Measurements from ENCODE around the gene GPHN. TPM values are rescaled to one million over a fixed set of nuclear protein-coding genes. Genes with fewer than 3 reads are reported as not detected.

Gene GPHN
- total RNA-seq, 2 experiments from 2014 or later, result 29.8 to 37.5 TPM

GRCh38 chr14:66503532-66503931, 4.4 kb upstream of the GPHN start:
- H3K9me3 Mint-ChIP-seq (ENCODE audit: low read depth), result no peaks in the 10 kb centered on the region
- POLR2A ChIA-PET, result no interaction called here
- intact Hi-C loops (cut with DNase I, micrococcal nuclease), result loop anchor here in 1 of 2 experiments (10.0 kb wide), 1 partner anchor 1171 kb away; the partner anchor contains the start of gene VTI1B
- H3K36me3 Mint-ChIP-seq (ENCODE audit: low read depth), result peaks cover 1% of the 10 kb centered on the region
- no peak overlapping the region for H3K27ac Mint-ChIP-seq
- no peak overlapping the region for H3K4me3 Mint-ChIP-seq
- H3K4me1 Mint-ChIP-seq, result peaks cover 14% of the 10 kb centered on the region
- ATAC-seq (no peak), DNase-seq (no peak)
- CTCF ChIA-PET, result interaction anchor here (0.6 kb wide), 2 partner anchors 12 to 574 kb away, joined by 4 read pairs; no protein-coding TSS in a partner anchor
- no peaks in the 10 kb centered on the region for H3K27me3 Mint-ChIP-seq

GRCh38 chr14:66507181-66507721, 696 bp upstream of the GPHN start:
- ATAC-seq (peak; percentile 17), DNase-seq (no peak)
- Mint-ChIP-seq H3K4me1 (peaks cover 38% of the 10 kb centered on the region), H3K4me3 (peak overlapping the region; percentile 90), H3K9me3 (ENCODE audit: low read depth) (no peaks in the 10 kb centered on the region), H3K27ac (peak overlapping the region; percentile 94), H3K27me3 (peaks cover 3% of the 10 kb centered on the region), H3K36me3 (ENCODE audit: low read depth) (peaks cover 1% of the 10 kb centered on the region)
- intact Hi-C loops (cut with DNase I, micrococcal nuclease), result loop anchor here (1.0 to 10.0 kb wide), 9 partner anchors 95 to 1405 kb away; partner anchors contain the start of genes EIF2S1 (in 1 of the 2), MAX (in 1 of the 2), PALS1 (in 1 of the 2) and PIGH (in 1 of the 2)
- ChIA-PET POLR2A (interaction anchor here (0.7 kb wide), 1 partner anchor 40 kb away, joined by 3 read pairs; no protein-coding TSS in a partner anchor), CTCF (interaction anchor here (0.6 to 1.6 kb wide), 7 partner anchors 9 to 853 kb away, joined by 3 to 8 read pairs (median 3); partner anchors contain the start of genes ATP6V1D and EIF2S1)

GRCh38 chr14:66508547-66508845, 549 bp downstream of the GPHN start:
- CTCF ChIA-PET, result interaction anchor here (0.6 kb wide), 1 partner anchor 460 kb away, joined by 4 read pairs; no protein-coding TSS in a partner anchor
- POLR2A ChIA-PET, result interaction anchor here (0.6 to 0.7 kb wide), 2 partner anchors 94 to 1752 kb away, joined by 3 to 6 read pairs; no protein-coding TSS in a partner anchor
- Mint-ChIP-seq H3K4me3 (peak overlapping the region; percentile 90), H3K27ac (peak overlapping the region; percentile 94), H3K9me3 (ENCODE audit: low read depth) (no peaks in the 10 kb centered on the region), H3K27me3 (peaks cover 3% of the 10 kb centered on the region), H3K4me1 (peaks cover 42% of the 10 kb centered on the region), H3K36me3 (ENCODE audit: low read depth) (no peaks in the 10 kb centered on the region)
- ATAC-seq (no peak), DNase-seq (no peak)
- intact Hi-C loops (cut with DNase I, micrococcal nuclease), result loop anchor here (1.0 to 10.0 kb wide), 8 partner anchors 94 to 1406 kb away; partner anchors contain the start of genes ATP6V1D (in 1 of the 2), MAX (in 1 of the 2), PALS1 (in 1 of the 2) and PIGH (in 1 of the 2)

GRCh38 chr14:66508846-66509621, 1.1 kb downstream of the GPHN start:
- POLR2A ChIA-PET, result interaction anchor here (0.6 to 0.7 kb wide), 2 partner anchors 94 to 1752 kb away, joined by 3 to 6 read pairs; no protein-coding TSS in a partner anchor
- H3K27me3 Mint-ChIP-seq, result peaks cover 3% of the 10 kb centered on the region
- DNase-seq (peak; percentile 75), ATAC-seq (peak; percentile 12)
- no peaks in the 10 kb centered on the region for H3K36me3 Mint-ChIP-seq (ENCODE audit: low read depth)
- H3K4me3 Mint-ChIP-seq, result peak overlapping the region; percentile 90
- H3K27ac Mint-ChIP-seq, result peak overlapping the region; percentile 73
- CTCF ChIA-PET, result interaction anchor here (0.6 kb wide), 1 partner anchor 460 kb away, joined by 4 read pairs; no protein-coding TSS in a partner anchor
- intact Hi-C loops (cut with DNase I, micrococcal nuclease), result loop anchor here (1.0 to 10.0 kb wide), 8 partner anchors 93 to 1407 kb away; partner anchors contain the start of genes ATP6V1D (in 1 of the 2), MAX (in 1 of the 2), PALS1 (in 1 of the 2) and PIGH (in 1 of the 2)
- peaks cover 42% of the 10 kb centered on the region for H3K4me1 Mint-ChIP-seq
- H3K9me3 Mint-ChIP-seq (ENCODE audit: low read depth), result no peaks in the 10 kb centered on the region

GRCh38 chr14:66509874-66510273, 1.9 kb downstream of the GPHN start:
- intact Hi-C loops (cut with DNase I, micrococcal nuclease), result loop anchor here (5.0 to 10.0 kb wide), 6 partner anchors 92 to 1408 kb away; partner anchors contain the start of genes MAX (in 1 of the 2), PIGH (in 1 of the 2), RAD51B (in 1 of the 2) and VTI1B (in 1 of the 2)
- CTCF ChIA-PET, result no interaction called here
- H3K36me3 Mint-ChIP-seq (ENCODE audit: low read depth), result no peaks in the 10 kb centered on the region

GRCh38 chr14:66511849-66512248, 3.9 kb downstream of the GPHN start:
- H3K9me3 Mint-ChIP-seq (ENCODE audit: low read depth), result no peaks in the 10 kb centered on the region
- intact Hi-C loops (cut with DNase I, micrococcal nuclease), result no loop called here
- DNase-seq (no peak), ATAC-seq (no peak)
- CTCF ChIA-PET, result interaction anchor here (0.8 to 1.3 kb wide), 2 partner anchors 15 to 20 kb away, joined by 3 to 5 read pairs; no protein-coding TSS in a partner anchor
- POLR2A ChIA-PET, result no interaction called here
- H3K27ac Mint-ChIP-seq, result no peak overlapping the region
- H3K36me3 Mint-ChIP-seq (ENCODE audit: low read depth), result no peaks in the 10 kb centered on the region
- H3K27me3 Mint-ChIP-seq, result peaks cover 3% of the 10 kb centered on the region
- no peak overlapping the region for H3K4me3 Mint-ChIP-seq
- peaks cover 32% of the 10 kb centered on the region for H3K4me1 Mint-ChIP-seq

More at GRCh38 chr14:66509874-66510273, 1.9 kb downstream of the GPHN start:
- Mint-ChIP-seq H3K27me3 (peaks cover 3% of the 10 kb centered on the region), H3K27ac (no peak overlapping the region), H3K9me3 (ENCODE audit: low read depth) (no peaks in the 10 kb centered on the region), H3K4me3 (peak overlapping the region; percentile 90), H3K4me1 (peaks cover 42% of the 10 kb centered on the region)
- DNase-seq (no peak), ATAC-seq (no peak)
- POLR2A ChIA-PET, result no interaction called here

- no peak for DNase-seq
- no peak overlapping the region for H3K27ac Mint-ChIP-seq
- ChIA-PET CTCF (no interaction called here), POLR2A (no interaction called here)
- no peaks in the 10 kb centered on the region for H3K9me3 Mint-ChIP-seq (ENCODE audit: low read depth)
- no peaks in the 10 kb centered on the region for H3K36me3 Mint-ChIP-seq (ENCODE audit: low read depth)
- H3K27me3 Mint-ChIP-seq, result peaks cover 3% of the 10 kb centered on the region
- no peak overlapping the region for H3K4me3 Mint-ChIP-seq
- peaks cover 30% of the 10 kb centered on the region for H3K4me1 Mint-ChIP-seq
- no peak for ATAC-seq
- intact Hi-C loops (cut with DNase I, micrococcal nuclease), result no loop called here
Measured at GRCh38 chr14:66514213-66514612, 6.3 kb downstream of the GPHN start.

GRCh38 chr14:66530526-66530925, 22.6 kb downstream of the GPHN start:
- Mint-ChIP-seq H3K4me1 (peaks cover 9% of the 10 kb centered on the region), H3K27me3 (no peaks in the 10 kb centered on the region), H3K27ac (no peak overlapping the region), H3K9me3 (ENCODE audit: low read depth) (peaks cover 4% of the 10 kb centered on the region), H3K4me3 (no peak overlapping the region), H3K36me3 (ENCODE audit: low read depth) (peaks cover 2% of the 10 kb centered on the region)
- intact Hi-C loops (cut with DNase I, micrococcal nuclease), result no loop called here
- DNase-seq, result no peak
- no peak for ATAC-seq
- ChIA-PET CTCF (no interaction called here), POLR2A (no interaction called here)

- DNase-seq (no peak), ATAC-seq (peak; percentile 30)
- H3K9me3 Mint-ChIP-seq (ENCODE audit: low read depth), result no peaks in the 10 kb centered on the region
- no peaks in the 10 kb centered on the region for H3K27me3 Mint-ChIP-seq
- H3K4me1 Mint-ChIP-seq, result peaks cover 24% of the 10 kb centered on the region
- no peaks in the 10 kb centered on the region for H3K36me3 Mint-ChIP-seq (ENCODE audit: low read depth)
- H3K27ac Mint-ChIP-seq, result no peak overlapping the region
- intact Hi-C loops (cut with DNase I, micrococcal nuclease), result no loop called here
- H3K4me3 Mint-ChIP-seq, result no peak overlapping the region
- ChIA-PET CTCF (interaction anchor here (0.8 kb wide), 1 partner anchor 33 kb away, joined by 3 read pairs; no protein-coding TSS in a partner anchor), POLR2A (no interaction called here)
Measured at GRCh38 chr14:66539034-66539433, 31.1 kb downstream of the GPHN start.

- no peak for DNase-seq
- Mint-ChIP-seq H3K27ac (no peak overlapping the region), H3K9me3 (ENCODE audit: low read depth) (no peaks in the 10 kb centered on the region), H3K4me1 (peaks cover 24% of the 10 kb centered on the region), H3K4me3 (no peak overlapping the region), H3K27me3 (no peaks in the 10 kb centered on the region), H3K36me3 (ENCODE audit: low read depth) (no peaks in the 10 kb centered on the region)
- CTCF ChIA-PET, result no interaction called here
- ATAC-seq, result no peak
- intact Hi-C loops (cut with DNase I, micrococcal nuclease), result no loop called here
- POLR2A ChIA-PET, result no interaction called here
Measured at GRCh38 chr14:66540038-66540437, 32.1 kb downstream of the GPHN start.

GRCh38 chr14:66541627-66542026, 33.7 kb downstream of the GPHN start:
- DNase-seq, result no peak
- Mint-ChIP-seq H3K27me3 (no peaks in the 10 kb centered on the region), H3K9me3 (ENCODE audit: low read depth) (no peaks in the 10 kb centered on the region), H3K27ac (no peak overlapping the region), H3K36me3 (ENCODE audit: low read depth) (no peaks in the 10 kb centered on the region), H3K4me3 (no peak overlapping the region), H3K4me1 (peaks cover 18% of the 10 kb centered on the region)
- ChIA-PET POLR2A (no interaction called here), CTCF (no interaction called here)
- no peak for ATAC-seq
- intact Hi-C loops (cut with DNase I, micrococcal nuclease), result no loop called here
